Measurements from ENCODE around the gene CYTH1.

DNA sequence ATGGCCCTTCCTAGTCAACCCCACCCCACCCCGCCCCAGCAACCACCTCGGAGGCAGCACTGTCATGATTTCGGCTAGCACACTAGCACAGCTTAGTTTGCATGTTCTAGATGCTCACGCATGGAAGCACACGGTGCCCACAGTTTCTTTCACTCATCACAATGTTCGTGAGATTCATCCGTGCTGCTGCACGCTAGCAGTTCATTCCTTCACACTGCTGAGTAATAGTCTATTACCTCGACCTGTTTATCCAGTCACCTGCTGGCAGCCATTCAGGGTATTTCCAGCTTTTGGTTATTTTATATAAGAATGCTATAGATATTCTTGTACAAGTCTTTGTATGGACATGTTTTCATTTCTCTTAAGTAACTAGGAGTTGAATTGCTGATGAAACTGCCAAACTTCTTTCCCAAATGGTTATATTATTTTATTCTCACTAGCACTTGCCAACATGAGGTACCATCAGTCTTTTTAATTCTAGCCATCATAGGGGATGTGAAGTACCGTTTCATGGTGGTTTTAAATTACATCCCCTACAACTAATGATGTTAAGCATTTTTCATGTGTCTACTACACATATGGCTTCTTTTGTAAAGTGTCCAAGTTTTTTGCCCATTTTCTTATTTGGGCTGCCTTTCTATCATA lies 75.7 kb downstream of the CYTH1 start:
- TF ChIP-seq, protein P1, sequence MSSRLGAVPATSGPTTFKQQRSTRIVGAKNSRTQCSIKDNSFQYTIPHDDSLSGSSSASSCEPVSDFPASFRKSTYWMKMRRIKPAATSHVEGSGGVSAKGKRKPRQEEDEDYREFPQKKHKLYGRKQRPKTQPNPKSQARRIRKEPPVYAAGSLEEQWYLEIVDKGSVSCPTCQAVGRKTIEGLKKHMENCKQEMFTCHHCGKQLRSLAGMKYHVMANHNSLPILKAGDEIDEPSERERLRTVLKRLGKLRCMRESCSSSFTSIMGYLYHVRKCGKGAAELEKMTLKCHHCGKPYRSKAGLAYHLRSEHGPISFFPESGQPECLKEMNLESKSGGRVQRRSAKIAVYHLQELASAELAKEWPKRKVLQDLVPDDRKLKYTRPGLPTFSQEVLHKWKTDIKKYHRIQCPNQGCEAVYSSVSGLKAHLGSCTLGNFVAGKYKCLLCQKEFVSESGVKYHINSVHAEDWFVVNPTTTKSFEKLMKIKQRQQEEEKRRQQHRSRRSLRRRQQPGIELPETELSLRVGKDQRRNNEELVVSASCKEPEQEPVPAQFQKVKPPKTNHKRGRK (CRISPR knock-in tag; IDR thresholded peaks at IDR 0.05; ENCODE audit: borderline replicate concordance) = no peak
- TF ChIP-seq ATF2 (CRISPR knock-in tag; IDR thresholded peaks at IDR 0.05; ENCODE audit: borderline replicate concordance, low read depth) (no peak), ATF1 (CRISPR knock-in tag; IDR thresholded peaks at IDR 0.05) (no peak), ELF4 (CRISPR knock-in tag; IDR thresholded peaks at IDR 0.05; ENCODE audit: low read depth) (no peak), IRF2 (CRISPR knock-in tag; IDR thresholded peaks at IDR 0.05; ENCODE audit: borderline replicate concordance, low read depth) (no peak)
- TF ChIP-seq, protein P2, sequence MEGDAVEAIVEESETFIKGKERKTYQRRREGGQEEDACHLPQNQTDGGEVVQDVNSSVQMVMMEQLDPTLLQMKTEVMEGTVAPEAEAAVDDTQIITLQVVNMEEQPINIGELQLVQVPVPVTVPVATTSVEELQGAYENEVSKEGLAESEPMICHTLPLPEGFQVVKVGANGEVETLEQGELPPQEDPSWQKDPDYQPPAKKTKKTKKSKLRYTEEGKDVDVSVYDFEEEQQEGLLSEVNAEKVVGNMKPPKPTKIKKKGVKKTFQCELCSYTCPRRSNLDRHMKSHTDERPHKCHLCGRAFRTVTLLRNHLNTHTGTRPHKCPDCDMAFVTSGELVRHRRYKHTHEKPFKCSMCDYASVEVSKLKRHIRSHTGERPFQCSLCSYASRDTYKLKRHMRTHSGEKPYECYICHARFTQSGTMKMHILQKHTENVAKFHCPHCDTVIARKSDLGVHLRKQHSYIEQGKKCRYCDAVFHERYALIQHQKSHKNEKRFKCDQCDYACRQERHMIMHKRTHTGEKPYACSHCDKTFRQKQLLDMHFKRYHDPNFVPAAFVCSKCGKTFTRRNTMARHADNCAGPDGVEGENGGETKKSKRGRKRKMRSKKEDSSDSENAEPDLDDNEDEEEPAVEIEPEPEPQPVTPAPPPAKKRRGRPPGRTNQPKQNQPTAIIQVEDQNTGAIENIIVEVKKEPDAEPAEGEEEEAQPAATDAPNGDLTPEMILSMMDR (IDR thresholded peaks at IDR 0.05) = no peak
- TF ChIP-seq, protein P3, sequence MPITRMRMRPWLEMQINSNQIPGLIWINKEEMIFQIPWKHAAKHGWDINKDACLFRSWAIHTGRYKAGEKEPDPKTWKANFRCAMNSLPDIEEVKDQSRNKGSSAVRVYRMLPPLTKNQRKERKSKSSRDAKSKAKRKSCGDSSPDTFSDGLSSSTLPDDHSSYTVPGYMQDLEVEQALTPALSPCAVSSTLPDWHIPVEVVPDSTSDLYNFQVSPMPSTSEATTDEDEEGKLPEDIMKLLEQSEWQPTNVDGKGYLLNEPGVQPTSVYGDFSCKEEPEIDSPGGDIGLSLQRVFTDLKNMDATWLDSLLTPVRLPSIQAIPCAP (CRISPR knock-in tag; IDR thresholded peaks at IDR 0.05) = no peak

Measured in WTC11 (cell line).